HG02970 (cell line): ENCODE results near the gene DLST.

ENCODE experiments used
- ATAC-seq: cut with Tn5 transposase; IDR thresholded peaks from one replicate; pipeline ENCODE4 v1.9.1; 2021; ENCODE audit warnings: mild to moderate bottlenecking, moderate library complexity, moderate number of reproducible peaks; ENCODE audit not compliant: unreplicated experiment, low FRiP score

DLST gene

DNA sequence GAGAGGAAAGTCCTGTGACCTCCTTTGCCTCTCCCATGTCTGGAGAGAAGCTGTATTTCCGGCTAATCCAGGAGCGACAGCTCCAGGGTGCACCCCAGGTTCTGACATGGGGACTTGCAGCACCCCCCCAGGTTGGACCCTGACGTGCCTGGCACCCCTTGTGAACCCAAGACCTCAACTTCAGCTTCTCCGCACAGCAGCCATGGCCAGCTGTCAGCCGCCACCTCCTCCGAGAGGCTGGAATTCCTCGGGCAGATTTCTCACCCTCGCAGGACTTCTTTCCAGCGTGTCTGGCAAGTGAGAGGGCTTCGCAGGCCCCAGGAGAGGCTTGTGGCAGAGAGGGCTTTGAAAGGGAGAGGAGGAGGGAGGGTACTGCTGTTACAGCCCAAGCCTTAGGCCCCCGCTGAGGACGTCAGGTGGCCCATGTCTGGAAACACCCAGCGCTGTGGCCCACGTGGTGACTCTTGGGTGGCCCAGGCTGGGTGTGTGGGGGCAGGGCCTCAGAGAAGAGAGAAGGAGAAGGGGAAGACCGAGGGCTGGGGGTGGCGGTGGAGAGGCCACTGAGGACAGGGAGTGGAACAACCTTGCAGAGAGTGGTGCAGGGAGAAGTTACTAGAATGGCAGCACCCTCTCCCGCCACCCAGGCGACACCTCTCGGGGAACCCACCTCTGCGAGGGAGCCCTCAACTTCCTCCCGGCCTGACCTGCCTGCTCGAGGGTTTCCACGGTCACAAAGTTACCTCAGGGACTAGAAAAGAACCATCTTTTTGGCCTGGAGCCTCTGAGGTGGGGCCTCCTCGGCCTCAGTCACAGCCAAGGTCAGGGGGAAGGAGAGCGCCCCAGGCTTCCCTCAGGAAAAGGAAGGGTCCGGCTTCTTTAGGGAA, 53.0 kb downstream of the DLST start:
- ATAC-seq = no peak

DNA sequence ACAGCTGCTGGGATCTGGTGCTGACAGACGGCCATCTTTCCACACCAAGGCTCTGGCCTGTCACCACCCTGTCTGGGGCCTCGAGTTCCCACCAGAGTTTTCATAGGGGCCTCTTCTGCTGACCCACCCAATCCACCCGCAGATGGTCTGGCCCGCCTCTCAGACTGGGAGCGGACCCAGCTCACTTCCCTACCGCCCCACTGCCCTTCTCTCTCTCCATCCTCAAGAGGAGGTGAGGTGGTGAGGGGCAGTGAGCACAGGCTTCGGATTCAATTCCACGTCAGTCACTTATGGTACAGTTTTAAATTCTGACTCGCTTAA, 53.6 kb downstream of the DLST start:
- no peak for ATAC-seq

DNA sequence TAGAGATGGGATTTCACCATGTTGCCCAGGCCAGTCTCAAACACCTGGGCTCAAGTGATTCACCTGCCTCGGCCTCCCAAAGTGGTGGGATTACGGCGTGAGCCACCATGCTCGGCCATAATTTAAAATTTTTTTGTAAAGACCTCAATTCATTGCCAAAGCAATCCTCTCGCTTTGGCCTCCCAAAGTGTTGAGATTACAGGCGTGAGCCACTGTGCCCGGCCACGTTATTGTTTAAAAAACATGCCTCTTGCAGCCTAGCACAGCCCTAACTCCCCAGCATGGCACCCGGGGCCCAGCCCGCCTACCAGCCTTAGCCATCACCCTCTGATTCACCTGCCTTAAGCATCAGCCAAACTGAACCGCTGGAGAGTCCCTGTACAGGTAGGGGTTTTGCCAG, 54.4 kb downstream of the DLST start:
- ATAC-seq = no peak

DNA sequence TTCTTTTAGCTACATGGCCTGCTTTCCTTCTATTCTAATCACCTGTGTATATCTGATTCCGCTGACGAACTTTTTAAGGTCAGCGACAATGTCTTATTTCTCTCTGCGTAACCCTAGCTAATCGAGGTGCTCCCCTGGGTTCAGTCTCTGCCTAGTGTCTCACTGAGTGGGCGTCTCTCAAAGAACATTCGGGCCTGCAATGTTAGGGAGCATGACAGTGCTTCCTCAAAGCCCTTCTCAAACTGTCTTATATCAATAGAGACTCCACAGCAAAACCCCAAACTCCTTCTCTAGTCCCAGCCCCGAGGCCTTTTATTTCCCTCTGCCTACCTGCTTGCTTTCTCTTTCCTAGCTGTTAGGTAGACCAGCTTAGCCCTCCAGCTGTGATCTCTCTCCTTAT, 55.0 kb downstream of the DLST start:
- ATAC-seq = no peak

DNA sequence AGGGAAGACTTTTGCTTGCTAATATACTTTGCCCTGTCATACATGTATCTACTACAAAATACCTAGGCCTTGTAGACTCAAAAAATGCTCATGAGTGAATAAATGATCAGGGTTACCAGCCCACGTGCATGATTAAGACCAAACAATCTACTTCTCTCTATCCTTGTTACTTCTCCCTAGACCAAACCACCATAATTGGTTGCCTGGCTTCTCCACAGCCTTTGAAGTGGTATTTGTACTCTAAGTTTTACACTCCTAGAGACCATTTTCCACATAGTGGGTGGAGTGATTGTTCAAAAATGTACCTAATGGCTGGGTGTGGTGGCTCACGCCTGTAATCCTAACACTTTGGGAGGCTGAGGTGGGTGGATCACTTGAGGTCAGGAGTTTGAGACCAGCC, 55.5 kb downstream of the DLST start:
- no peak for ATAC-seq

DNA sequence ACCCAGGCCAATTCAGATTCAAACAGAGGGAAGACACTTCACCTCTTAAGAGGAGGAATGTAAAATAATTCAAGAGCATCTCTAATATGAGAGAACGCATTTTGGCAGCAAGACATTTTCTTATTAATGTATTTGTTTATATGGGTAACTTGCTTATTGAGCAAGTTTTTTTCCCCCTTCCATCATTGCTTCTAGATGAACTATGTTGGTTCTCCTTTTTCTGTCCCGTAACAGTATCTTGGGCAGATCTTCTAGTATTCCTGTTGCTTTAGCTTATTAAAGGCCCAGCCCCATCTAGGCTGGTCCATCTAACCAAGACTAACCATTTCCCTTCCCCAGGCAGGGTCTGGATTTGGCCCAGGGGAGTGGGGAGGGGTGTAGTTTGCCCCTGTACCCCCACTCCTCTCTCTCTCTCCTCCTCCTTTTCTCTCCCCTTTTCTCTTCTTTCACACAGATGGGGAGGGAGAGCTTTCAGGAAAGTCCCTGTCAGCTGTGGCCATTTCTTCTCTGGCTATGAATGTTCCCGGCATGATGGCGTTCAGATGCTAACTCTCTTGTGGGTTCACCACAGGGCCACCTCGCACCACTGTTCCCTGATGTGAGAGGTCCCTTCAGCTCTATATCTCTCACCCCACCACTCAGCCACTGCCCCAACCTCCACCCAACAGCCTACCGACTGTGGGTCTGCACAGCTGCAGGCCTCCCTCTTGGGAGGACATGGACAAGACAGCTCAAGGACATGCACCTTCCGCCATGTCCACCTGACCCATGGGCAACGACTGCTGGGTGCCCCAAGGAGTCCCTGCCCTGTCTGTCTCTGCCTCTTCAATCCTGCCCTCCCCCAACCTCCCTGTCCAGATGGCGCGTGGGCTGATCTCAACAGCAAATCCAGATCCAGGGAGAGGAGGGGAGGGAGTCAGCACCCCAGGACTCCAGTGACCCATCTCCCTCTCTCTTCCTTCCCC, 57.1 kb downstream of the DLST start:
- no peak for ATAC-seq

DNA sequence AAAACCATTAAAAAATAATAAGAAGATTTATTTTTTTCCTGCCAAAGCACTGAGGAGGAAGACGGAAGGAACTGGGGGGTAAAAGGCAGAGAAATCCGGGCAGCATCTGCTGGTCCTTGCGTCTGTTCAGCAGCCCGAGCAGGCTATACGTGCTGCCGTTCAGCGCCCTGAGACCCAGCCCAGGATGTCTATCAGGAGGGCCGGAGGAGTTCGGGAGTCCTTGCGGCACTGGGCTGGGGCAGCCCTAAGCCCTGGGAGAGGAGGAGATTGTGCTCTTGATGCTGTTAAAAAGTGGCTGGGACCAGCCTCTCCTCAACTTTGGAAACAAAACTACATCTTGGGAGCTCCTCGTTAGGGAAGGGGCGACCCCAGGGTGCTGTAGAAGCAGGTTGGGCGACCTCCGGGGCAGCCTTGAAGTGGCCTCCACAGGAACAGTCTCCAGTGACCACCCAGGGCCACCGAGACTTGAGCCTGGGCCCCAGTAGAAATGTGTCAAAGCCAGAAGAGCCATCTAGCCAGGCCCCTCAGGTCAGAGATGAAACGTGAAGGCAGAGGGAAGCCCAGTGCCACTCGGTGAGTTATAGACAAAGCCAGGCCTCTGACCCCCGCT, 59.3 kb downstream of the DLST start:
- no peak for ATAC-seq

DNA sequence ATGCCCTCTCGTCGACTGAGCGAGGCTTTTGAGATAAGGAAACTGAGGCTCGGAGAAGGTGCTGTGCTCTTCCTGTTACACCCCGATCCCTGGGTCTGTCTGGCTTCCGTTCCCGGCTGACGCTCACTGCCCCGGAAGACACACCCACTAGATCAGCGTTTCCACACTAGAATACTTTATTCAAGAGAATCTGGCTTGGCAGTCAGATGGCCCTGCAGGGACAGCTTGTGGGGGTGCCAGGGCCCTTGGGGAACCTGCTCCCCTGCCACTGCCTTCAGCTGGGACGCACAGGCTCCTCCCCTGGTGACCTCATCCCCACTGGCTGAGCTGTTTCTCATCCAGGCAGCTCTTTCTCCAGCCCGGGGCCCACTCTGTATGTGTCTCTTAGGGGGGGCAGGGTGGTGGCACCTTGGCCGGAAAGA, 60.0 kb downstream of the DLST start:
- ATAC-seq = no peak

DNA sequence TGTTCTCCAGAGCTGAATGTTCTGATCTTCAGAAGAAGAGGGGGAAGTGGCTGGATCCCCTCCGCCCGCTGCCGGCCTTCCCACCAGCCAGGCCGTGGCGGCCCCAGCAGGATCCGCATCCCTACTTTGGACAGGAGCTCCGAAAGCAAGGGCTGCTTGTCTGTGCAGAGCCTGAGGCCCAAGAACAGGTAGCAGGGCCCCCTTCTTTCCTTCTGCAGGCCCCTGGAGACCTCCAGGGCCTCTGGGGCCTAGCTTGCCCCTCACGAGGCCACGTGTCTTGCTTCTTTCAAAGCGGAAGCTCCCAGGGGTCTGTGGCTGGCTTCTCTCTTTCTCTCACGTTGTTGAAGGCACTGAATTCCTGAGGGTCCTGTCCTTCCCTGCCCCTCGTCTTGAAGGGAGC, 60.5 kb downstream of the DLST start:
- ATAC-seq = no peak

DNA sequence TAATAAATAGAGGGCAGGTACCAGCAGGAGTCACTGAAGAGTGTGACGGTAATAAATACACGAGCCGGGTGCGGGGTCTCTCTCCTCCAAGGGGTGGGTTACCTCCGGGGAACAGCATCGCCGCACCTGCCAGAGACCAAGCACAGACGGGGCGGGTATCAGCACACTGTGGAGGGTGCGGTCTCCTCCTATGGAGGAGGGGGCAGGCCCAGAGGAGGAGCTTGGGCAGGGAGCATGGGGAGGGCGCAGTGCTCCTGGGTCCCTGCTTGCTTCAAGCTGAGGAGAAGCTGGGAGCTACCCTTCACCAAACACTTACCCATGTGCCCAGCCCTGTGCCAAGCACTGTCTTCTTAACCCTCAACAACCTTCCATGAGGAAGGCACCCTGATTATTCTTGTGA, 60.9 kb downstream of the DLST start:
- no peak for ATAC-seq

DNA sequence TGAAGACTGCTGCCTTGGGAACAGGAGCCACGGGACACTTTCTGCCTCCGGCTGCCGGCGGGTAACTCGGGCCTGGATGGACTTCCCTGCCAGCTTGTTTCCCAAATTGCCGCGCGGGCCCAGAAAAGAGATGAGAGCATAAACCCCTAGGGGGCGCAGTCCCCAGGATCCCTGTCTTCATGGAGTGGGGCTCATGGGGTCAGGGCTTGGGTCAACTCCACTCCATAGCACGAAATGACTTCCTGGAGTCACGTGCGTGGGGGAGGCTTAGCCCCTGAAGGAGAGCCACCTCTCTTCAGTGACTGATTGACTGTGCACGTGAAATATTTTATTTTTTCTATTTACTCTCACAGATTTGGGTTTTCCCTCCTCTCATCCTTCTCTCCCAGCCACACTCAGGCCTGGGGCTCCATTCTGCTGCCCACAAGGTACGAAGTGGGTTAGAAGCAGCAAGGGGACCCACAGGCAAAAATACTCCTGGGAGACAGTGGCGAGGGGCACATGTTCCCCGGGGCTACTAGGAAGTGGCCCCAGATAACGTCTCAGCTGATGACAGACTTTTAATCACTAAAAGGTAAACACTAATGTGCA, 63.6 kb downstream of the DLST start:
- ATAC-seq = no peak

DNA sequence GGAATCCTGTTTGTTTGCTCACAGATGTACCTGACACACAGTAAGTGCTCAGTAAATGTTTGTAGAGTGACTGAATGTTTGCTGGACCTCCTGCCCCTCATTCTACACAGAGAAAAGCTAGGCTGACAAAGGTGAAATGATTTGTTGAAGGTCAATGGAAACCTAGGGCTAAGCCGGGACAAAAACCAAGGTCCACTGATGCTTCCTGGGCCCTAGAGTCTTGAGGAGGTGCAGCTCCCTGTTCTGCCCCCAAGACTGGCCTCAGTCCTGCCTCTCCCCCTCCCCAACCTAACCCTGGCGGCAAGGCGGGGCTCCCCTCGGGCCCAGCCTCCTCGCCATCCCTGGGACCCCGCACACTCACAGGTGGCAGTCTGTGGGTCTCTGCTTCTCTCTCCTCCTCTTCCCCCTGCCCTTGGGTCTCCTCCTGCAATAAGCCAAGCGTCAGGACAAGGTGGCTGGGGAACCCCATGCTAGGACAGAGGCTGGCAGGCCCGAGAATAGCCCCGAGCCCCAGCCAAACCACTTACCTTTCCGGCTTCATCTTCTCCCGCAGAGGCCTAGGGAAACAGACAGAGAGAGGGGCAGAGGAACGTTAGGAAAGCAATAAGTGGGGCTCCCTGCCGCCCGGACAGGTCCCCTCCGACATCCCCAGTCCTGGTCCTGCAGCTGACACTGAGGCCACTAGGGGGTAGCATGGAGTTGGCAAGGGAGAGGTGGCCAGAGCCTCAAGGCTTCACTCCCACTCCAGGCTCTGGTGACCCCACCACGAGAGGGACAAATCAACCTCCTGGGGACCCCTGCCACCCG, 64.3 kb downstream of the DLST start:
- no peak for ATAC-seq

DNA sequence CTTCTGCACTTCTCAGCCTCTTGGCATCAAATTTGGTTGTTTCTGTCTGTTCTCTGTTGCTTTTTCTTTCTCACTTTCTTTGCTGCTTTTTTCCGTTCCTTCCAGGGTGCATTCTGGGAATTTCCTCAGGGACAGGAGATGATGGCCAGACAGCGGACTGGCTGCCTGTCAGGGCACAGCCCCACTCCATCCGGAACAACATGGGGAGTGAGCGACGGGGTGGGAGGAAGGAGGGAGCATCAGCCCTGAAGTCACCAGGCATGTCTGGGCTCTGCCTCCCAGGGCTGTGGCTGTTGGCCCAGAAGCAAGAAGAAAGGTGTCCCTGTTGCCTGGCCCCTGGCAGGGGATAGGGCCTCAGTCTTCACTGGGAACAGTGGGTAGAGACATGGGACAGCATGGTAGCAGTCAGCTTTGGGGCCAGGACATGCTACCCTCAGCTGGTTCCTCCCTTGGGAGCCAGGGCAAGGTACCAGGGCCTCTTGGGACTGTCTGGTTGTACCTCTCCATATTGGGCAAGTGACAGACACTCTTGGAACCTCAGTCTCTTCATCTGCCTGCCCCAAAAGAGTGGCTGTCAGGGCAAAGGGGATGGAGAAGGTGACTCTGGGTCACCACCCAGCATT, 65.1 kb downstream of the DLST start:
- ATAC-seq = no peak

DNA sequence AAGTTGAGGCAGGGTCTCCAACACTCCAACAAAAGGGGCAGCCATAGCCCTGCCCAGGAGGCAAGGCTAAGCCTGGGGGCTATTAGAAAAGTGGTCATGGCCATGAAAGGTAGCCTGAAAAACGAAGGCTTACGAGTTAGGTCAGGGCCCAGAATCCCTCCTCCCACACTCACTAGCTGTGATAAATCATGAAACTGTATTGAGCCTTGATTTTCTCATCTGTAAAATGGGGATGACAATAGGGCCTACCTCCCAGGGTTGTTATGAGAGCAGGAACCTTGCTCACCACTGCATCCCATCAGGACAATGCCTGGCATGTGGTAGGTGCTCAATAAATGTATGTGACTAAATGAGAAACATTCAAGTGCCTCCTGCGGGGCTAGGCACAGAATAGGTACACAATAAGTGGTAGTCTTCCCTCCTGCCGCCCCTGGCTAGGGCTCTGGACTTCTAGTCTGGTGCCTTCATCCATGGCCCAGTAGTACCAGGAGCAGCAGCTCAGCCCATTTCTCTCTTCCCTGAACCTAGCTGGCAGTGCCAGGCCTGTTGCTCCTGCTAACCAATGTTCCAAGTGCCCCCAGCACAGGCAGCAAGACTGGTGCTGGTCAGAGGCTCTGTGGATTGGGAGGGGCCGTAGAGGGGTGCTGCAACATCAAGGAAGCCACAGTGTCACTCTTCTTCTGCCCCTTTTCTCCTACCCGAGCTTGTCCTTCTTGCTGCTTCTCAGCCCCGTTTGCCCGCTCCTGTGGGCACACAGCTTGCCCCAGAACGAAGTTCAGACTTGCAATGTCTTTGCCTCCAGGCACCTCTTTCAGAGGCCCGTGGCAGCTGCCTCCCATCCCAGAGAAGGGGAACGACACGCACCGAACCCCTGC, 65.9 kb downstream of the DLST start:
- ATAC-seq = no peak

DNA sequence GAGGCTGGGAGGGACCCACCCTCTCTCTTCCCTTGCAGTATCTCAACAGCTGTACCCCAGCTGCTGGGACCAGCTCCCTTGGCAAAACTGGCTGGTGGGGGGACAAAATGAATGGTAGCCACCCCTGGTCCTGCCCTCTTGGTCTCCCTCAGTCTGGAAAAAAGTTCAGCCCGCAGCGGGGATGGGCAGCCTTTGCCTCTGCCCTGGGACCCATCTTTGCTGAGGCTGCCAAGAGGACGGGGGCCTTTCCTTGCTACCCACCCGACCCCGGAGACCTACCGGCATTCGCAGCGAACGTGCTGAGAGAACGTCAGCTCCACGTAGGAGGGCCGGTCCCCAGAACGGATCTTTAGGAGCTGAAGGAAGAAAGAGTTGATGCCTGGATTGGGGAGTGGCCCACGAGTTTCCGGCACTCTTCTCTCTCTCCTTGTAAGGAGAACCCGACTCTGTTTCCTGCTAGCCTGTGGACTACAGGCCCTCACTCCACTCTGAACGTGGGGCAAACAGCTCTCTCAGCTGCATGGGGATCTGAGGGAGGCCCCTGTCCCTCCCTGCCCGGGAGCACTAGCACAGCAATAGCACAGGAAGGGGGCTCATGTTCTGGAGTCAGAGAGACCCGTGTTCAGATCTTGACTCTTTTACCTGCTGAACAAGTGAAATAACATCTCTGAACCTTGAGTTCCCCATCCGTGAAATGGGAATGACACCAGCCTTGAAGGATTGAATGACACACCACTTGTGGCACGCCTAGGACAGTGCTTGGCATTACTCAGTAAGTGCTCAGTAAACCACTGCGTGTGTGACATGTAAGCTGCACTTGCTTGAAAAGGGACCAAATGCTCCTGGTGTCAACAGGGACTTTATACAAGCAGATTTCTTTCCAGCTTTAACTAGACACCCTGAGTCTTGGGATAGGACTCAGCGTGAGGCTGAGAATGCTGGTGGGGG, 66.8 kb downstream of the DLST start:
- no peak for ATAC-seq

DNA sequence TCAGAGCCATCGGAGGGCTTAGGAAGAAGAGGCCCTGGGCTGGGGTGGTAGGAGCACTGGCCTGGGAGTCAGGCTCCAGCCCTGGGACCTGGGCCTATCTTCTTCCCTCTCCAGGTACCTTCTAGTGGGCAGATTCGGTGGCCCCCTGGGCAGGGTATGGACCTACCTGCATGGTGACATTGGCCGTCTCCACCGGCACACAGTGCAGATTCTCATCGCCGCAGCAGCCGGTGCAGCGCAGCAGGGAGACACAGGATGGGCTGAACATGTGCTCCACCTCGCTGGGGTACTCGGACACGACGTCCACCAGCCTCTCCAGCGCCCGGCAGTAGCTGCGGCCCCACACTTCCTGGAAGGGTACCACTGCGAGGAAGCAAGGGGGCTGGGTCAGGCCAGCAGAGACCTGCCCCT, 67.5 kb downstream of the DLST start:
- no peak for ATAC-seq

DNA sequence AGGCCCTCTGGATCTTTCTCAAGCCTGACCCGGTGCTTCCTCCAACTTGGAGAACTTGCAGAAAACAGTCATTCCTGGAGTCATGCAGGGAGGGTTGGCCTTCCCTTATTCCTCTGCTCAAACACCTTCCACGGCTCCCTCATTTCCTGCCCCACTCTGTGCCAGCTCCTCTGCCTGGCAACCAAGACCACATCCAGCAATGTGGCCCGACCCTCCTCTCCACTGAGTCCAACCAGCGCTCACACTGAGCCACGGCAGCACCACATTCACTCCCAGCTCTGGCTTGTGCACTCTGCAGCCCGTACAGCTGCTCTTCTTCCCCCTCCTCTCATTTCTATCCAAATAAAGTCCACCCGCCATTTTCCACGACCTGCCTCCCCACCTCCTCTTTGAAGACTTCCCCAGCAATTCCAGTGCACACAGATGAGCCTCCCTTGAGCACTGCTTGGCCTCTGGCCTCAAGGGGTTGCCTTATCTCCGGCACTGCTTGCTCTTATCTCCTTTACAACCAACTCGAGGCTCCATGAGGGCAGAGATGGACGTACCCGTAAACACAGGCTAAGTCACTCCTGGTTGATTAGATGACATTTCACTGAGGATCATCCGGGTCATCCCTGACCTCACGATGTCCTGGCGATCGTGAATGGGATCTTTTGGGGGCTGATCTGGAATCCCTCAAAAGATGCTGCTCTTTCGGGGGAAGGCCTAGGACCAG, 68.3 kb downstream of the DLST start:
- ATAC-seq = no peak
